Lower leg skin (tissue), 3 donors: Measurements from ENCODE around the gene KLHL35.

Source experiments
- POLR2A ChIP-seq, 2 donors: fragments of 450-650 bp; IDR thresholded peaks; one replicate each; pipeline ENCODE4 v1.6.1; 2016 to 2017; ENCODE audit warnings: antibody characterized with exemption in 2 of 2, mild to moderate bottlenecking in 1 of 2, moderate library complexity in 1 of 2
- TF ChIP-seq, protein P1 (sequence below), 3 donors: fragments of 450-650 bp; IDR thresholded peaks; one replicate each; pipeline ENCODE4 v1.5.1; 2016; ENCODE audit warnings: antibody characterized with exemption in 3 of 3, mild to moderate bottlenecking in 3 of 3, moderate library complexity in 2 of 3

- TF ChIP-seq, protein P1, sequence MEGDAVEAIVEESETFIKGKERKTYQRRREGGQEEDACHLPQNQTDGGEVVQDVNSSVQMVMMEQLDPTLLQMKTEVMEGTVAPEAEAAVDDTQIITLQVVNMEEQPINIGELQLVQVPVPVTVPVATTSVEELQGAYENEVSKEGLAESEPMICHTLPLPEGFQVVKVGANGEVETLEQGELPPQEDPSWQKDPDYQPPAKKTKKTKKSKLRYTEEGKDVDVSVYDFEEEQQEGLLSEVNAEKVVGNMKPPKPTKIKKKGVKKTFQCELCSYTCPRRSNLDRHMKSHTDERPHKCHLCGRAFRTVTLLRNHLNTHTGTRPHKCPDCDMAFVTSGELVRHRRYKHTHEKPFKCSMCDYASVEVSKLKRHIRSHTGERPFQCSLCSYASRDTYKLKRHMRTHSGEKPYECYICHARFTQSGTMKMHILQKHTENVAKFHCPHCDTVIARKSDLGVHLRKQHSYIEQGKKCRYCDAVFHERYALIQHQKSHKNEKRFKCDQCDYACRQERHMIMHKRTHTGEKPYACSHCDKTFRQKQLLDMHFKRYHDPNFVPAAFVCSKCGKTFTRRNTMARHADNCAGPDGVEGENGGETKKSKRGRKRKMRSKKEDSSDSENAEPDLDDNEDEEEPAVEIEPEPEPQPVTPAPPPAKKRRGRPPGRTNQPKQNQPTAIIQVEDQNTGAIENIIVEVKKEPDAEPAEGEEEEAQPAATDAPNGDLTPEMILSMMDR (IDR thresholded peaks at IDR 0.05), result peak in 1 of 3 donors; percentile 94
- TF ChIP-seq POLR2A (IDR thresholded peaks at IDR 0.05), result no peak
Observed at GRCh38 chr11:75384438-75385080, 48.4 kb downstream of the KLHL35 start.
